Lower lobe of right lung (tissue), 2 donors: ENCODE results near the gene SSR3. TPM values are rescaled to one million over a fixed set of nuclear protein-coding genes. Genes with fewer than 3 reads are reported as not detected.

Source experiments
- ATAC-seq, 2 donors: fragments of 200-7000 bp; cut with Tn5 transposase; one replicate each; pipeline ENCODE4 v1.9.1; 2020 to 2022; ENCODE audit warnings: mild to moderate bottlenecking in 2 of 2, moderate library complexity in 2 of 2
- DNase-seq: peaks from one replicate; pipeline ENCODE4 v3.0.0-alpha.2; 2020
- H3K27ac ChIP-seq: fragments of 200-600 bp; one replicate; pipeline ENCODE4 v1.8.0; 2022
- H3K27me3 ChIP-seq: fragments of 200-600 bp; one replicate; pipeline ENCODE4 v1.8.0; 2022; ENCODE audit warnings: low read depth
- H3K36me3 ChIP-seq: fragments of 200-600 bp; one replicate; pipeline ENCODE4 v1.8.0; 2022; ENCODE audit warnings: mild to moderate bottlenecking
- H3K4me1 ChIP-seq: fragments of 200-600 bp; one replicate; pipeline ENCODE4 v1.8.0; 2022
- H3K4me3 ChIP-seq: fragments of 200-600 bp; one replicate; pipeline ENCODE4 v1.8.0; 2022; ENCODE audit warnings: mild to moderate bottlenecking
- H3K9me3 ChIP-seq: fragments of 200-600 bp; one replicate; pipeline ENCODE4 v1.8.0; 2022
- intact Hi-C: fragments of 100-400 bp; cut with DNase I; formaldehyde crosslinking; loops from one replicate; pipeline ENCODE4 v1.11.0; 2022
- total RNA-seq: library from RNA; stranded (reverse); fragmentation: NEBNext Ultra II Directional; extraction: Animal tissue kit (Norgen Biotek cat#: 25700); gene quantifications from one replicate; pipeline ENCODE4 v1.2.1, GENCODE V29; 2021
- TF ChIP-seq, protein P1 (sequence below): fragments of 200-600 bp; IDR thresholded peaks from one replicate; pipeline ENCODE4 v1.8.0; 2022; ENCODE audit warnings: antibody characterized with exemption, mild to moderate bottlenecking
- donor health status: DM: no; HTN: yes; CAD: no; lungs with severe emphysema.

Gene SSR3
- total RNA-seq, 1 donor from 2014 or later: 158 TPM

DNA sequence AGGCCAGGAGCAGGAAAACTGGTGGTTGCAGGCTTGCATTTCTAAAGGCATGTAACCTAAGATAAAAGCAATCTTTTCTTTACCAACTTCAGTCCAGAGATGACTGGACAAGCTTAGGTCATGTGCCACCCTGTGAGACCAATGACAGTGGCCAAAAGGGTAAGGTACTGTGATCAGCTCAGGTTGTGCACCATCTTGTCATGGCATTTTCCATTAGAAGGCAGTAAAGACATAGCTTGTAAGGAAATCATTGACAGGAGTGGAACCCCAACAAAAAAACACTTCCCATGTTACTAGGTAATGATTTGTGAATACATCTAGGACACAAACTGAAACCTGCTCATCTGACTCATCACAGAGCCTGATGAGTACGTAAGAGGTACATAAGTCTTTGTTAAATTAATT lies 35.2 kb downstream of the SSR3 start:
- TF ChIP-seq, protein P1, sequence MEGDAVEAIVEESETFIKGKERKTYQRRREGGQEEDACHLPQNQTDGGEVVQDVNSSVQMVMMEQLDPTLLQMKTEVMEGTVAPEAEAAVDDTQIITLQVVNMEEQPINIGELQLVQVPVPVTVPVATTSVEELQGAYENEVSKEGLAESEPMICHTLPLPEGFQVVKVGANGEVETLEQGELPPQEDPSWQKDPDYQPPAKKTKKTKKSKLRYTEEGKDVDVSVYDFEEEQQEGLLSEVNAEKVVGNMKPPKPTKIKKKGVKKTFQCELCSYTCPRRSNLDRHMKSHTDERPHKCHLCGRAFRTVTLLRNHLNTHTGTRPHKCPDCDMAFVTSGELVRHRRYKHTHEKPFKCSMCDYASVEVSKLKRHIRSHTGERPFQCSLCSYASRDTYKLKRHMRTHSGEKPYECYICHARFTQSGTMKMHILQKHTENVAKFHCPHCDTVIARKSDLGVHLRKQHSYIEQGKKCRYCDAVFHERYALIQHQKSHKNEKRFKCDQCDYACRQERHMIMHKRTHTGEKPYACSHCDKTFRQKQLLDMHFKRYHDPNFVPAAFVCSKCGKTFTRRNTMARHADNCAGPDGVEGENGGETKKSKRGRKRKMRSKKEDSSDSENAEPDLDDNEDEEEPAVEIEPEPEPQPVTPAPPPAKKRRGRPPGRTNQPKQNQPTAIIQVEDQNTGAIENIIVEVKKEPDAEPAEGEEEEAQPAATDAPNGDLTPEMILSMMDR: no peak
- no peaks in the 10 kb centered on the region for H3K27me3 ChIP-seq
- H3K9me3 ChIP-seq: no peaks in the 10 kb centered on the region
- no peak for DNase-seq
- no peak for ATAC-seq
- intact Hi-C loops: loop anchor here (10.0 kb wide), 1 partner anchor 365 kb away; no protein-coding TSS in a partner anchor
- H3K4me3 ChIP-seq: no peak overlapping the region
- no peak overlapping the region for H3K27ac ChIP-seq
- H3K4me1 ChIP-seq: no peaks in the 10 kb centered on the region
- no peaks in the 10 kb centered on the region for H3K36me3 ChIP-seq

DNA sequence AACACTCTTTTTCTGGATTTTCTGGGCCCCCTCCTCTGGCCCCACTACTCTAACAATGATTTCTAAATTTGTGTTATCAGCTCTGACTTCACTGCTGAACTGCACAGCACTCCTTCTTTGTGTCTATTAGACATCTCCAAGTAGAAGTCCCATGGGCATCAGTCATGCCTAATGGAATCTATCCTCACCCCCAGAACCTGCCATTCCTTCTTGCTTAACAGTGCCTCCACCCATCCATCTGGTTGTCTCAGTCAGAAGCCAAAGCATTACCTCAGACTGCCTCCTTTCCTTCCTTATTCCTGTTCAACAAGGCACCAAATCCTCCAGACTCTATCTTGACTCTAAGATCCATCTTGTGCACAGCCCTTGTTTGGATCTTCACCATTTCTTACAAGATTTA lies 36.2 kb downstream of the SSR3 start:
- no peak for ATAC-seq
- no peaks in the 10 kb centered on the region for H3K36me3 ChIP-seq
- no peak for DNase-seq
- H3K9me3 ChIP-seq: no peaks in the 10 kb centered on the region
- H3K27me3 ChIP-seq: no peaks in the 10 kb centered on the region
- H3K4me3 ChIP-seq: no peak overlapping the region
- H3K27ac ChIP-seq: no peak overlapping the region
- TF ChIP-seq, protein P1: no peak
- no peaks in the 10 kb centered on the region for H3K4me1 ChIP-seq
- intact Hi-C loops: no loop called here

DNA sequence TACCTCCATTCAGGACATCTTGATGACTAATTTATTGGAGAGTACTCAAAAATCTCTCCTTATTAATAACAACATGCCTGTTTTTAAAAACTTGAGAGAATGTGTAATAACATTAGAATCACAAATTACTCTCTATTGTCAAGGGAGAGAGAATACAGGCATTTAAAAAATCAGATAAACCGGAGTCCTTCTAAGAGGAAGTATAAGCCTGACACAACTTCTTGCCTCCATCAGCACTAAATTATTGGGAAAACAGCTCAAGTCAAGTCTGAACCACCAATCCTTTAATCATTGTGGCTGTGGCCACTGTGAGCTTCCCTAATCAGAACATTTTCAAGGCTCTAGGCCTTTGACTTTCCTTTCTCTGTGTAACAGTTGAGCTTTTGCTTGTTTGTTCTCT lies 38.0 kb downstream of the SSR3 start:
- H3K4me3 ChIP-seq: no peak overlapping the region
- H3K9me3 ChIP-seq: no peaks in the 10 kb centered on the region
- peak in 1 of 2 donors; percentile 27 for ATAC-seq
- H3K27me3 ChIP-seq: no peaks in the 10 kb centered on the region
- no peaks in the 10 kb centered on the region for H3K36me3 ChIP-seq
- no peaks in the 10 kb centered on the region for H3K4me1 ChIP-seq
- TF ChIP-seq, protein P1: no peak
- H3K27ac ChIP-seq: no peak overlapping the region
- intact Hi-C loops: no loop called here
- DNase-seq: no peak

DNA sequence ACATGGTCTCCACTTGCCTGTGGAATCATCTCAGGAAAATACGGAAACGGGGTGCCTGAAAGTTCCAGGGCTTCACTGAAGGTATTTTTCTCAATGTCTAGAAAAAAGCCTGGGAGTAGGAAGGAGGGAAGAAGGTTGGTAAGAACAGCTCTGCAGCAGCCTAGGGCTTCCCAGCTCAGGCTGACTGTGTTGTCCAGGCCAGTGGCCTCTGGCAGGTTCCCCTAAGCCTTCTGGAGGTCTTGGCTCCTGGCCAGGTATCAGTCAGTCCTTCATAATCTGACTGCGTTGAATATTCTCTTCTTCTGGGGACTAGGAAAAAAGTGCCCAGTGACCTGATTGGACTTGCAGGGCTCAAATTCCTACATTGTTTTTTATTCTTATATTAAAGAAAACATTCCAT lies 38.6 kb downstream of the SSR3 start:
- H3K27ac ChIP-seq: no peak overlapping the region
- no peaks in the 10 kb centered on the region for H3K27me3 ChIP-seq
- TF ChIP-seq, protein P1: no peak
- H3K36me3 ChIP-seq: no peaks in the 10 kb centered on the region
- no peaks in the 10 kb centered on the region for H3K4me1 ChIP-seq
- no peaks in the 10 kb centered on the region for H3K9me3 ChIP-seq
- DNase-seq (no peak), ATAC-seq (no peak)
- intact Hi-C loops: no loop called here
- H3K4me3 ChIP-seq: no peak overlapping the region

DNA sequence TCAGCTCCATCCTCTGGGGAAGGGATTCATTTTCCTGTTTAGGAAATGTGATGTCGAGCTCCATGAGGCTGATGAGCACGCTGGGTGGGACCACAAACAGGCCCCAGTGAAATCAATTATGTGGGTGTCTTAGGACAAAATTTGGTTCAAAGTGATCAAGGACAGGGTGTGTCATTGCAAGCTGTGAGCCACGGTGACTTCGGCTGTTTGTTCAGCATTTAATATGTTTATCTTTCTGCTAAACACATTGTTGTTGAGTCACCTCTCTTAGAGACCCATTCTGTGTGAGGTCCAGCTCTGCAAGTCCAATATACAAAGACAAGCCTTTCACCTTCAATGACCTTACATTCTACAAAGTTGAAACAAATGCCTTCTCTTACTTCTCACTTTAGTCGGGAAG lies 41.3 kb downstream of the SSR3 start:
- Histone ChIP-seq H3K27me3 (no peaks in the 10 kb centered on the region), H3K4me3 (no peak overlapping the region), H3K36me3 (no peaks in the 10 kb centered on the region), H3K4me1 (no peaks in the 10 kb centered on the region), H3K27ac (no peak overlapping the region), H3K9me3 (no peaks in the 10 kb centered on the region)
- TF ChIP-seq, protein P1: no peak
- DNase-seq (no peak), ATAC-seq (peak in 1 of 2 donors; percentile 11)
- intact Hi-C loops: no loop called here
